GM23338 (cell line): Measurements from ENCODE around the gene FBLN5. TPM values are rescaled to one million over a fixed set of nuclear protein-coding genes. Genes with fewer than 3 reads are reported as not detected.

Source experiments
- ATAC-seq: fragments of 200-7000 bp; cut with Tn5 transposase; 3 replicates; pipeline ENCODE4 v1.9.1; 2020
- DNase-seq: peaks from one replicate; pipeline ENCODE4 v3.0.0-alpha.2; 2015; ENCODE audit warnings: low spot score
- H2AFZ ChIP-seq: fragments of 200-600 bp; sonication (generic); 2 replicates; pipeline ENCODE4 v1.8.0; 2016; ENCODE audit warnings: antibody characterized with exemption, mild to moderate bottlenecking, moderate library complexity
- H3F3A ChIP-seq: fragments of 200-600 bp; sonication (generic); replicated peaks from 2 replicates; pipeline ENCODE4 v1.8.0; 2017; ENCODE audit warnings: antibody characterized with exemption, mixed run types, low read depth
- H3K27ac ChIP-seq: fragments of 200-600 bp; sonication (generic); 2 replicates; pipeline ENCODE4 v1.6.1; 2016; ENCODE audit warnings: low read depth
- H3K27me3 ChIP-seq: fragments of 200-600 bp; sonication (generic); 2 replicates; pipeline ENCODE4 v1.8.0; 2016; ENCODE audit warnings: mild to moderate bottlenecking, mixed run types, moderate library complexity; ENCODE audit not compliant: insufficient read depth
- H3K36me3 ChIP-seq: fragments of 200-600 bp; sonication (generic); 2 replicates; pipeline ENCODE4 v1.8.0; 2016; ENCODE audit warnings: mild to moderate bottlenecking; ENCODE audit not compliant: insufficient read depth
- H3K4me1 ChIP-seq: fragments of 200-600 bp; sonication (generic); 2 replicates; pipeline ENCODE4 v1.8.0; 2016; ENCODE audit warnings: mild to moderate bottlenecking, moderate library complexity; ENCODE audit not compliant: insufficient read depth
- H3K4me2 ChIP-seq: fragments of 200-600 bp; sonication (generic); 2 replicates; pipeline ENCODE4 v1.7.1; 2017; ENCODE audit warnings: mixed run types
- H3K4me3 ChIP-seq: fragments of 200-600 bp; sonication (generic); 2 replicates; pipeline ENCODE4 v1.6.1; 2016; ENCODE audit warnings: mixed run types
- H3K79me2 ChIP-seq: fragments of 200-600 bp; sonication (generic); replicated peaks from 2 replicates; pipeline ENCODE4 v1.8.0; 2017; ENCODE audit warnings: mild to moderate bottlenecking; ENCODE audit not compliant: insufficient read depth
- H3K9me2 ChIP-seq: fragments of 200-600 bp; sonication (generic); 2 replicates; pipeline ENCODE4 v1.8.0; 2017; ENCODE audit not compliant: insufficient read depth
- H4K20me1 ChIP-seq: fragments of 200-600 bp; sonication (generic); replicated peaks from 2 replicates; pipeline ENCODE4 v1.8.0; 2017; ENCODE audit warnings: mild to moderate bottlenecking; ENCODE audit not compliant: insufficient read depth
- H3K27ac Mint-ChIP-seq: 2 replicates; pipeline ENCODE4 v1.8.0; 2020; ENCODE audit warnings: inconsistent platforms, mild to moderate bottlenecking, moderate library complexity, mixed read lengths
- H3K27me3 Mint-ChIP-seq: 3 replicates; pipeline ENCODE4 v1.8.0; 2022; ENCODE audit warnings: low read depth, mild to moderate bottlenecking, moderate library complexity, mixed read lengths, inconsistent platforms; ENCODE audit not compliant: insufficient read depth, poor library complexity
- H3K36me3 Mint-ChIP-seq: 3 replicates; pipeline ENCODE4 v1.8.0; 2021; ENCODE audit warnings: low read depth, mild to moderate bottlenecking, inconsistent platforms, moderate library complexity, mixed read lengths
- H3K4me1 Mint-ChIP-seq: 3 replicates; pipeline ENCODE4 v1.8.0; 2020; ENCODE audit warnings: mild to moderate bottlenecking, inconsistent platforms, mixed read lengths
- H3K4me3 Mint-ChIP-seq: 3 replicates; pipeline ENCODE4 v1.8.0; 2021; ENCODE audit warnings: moderate library complexity, mild to moderate bottlenecking, inconsistent platforms, mixed read lengths
- H3K9me3 Mint-ChIP-seq: 3 replicates; pipeline ENCODE4 v1.8.0; 2020; ENCODE audit warnings: moderate library complexity, mild to moderate bottlenecking, inconsistent platforms, mixed read lengths
- JUNB ChIP-seq: IDR thresholded peaks from one replicate; pipeline ENCODE4 v1.6.1; 2016; ENCODE audit warnings: antibody characterized with exemption; ENCODE audit not compliant: unreplicated experiment
- NANOG ChIP-seq: IDR thresholded peaks from 2 replicates; pipeline ENCODE4 v1.6.1; 2016; ENCODE audit warnings: antibody characterized with exemption, borderline replicate concordance
- ZNF462 ChIP-seq: fragments of 250-450 bp; sonication (Bioruptor Pico); IDR thresholded peaks from 2 replicates; pipeline ENCODE4 v1.5.0; 2020; ENCODE audit warnings: mild to moderate bottlenecking, moderate library complexity
- polyA plus RNA-seq: library from polyadenylated mRNA; unstranded; fragments of >200 nt; fragmentation: Nextera tagmentation; extraction: Ambion mirVana; gene quantifications from 2 replicates; pipeline ENCODE4 v1.2.1, GENCODE V29; 2016
- total RNA-seq: library from RNA; depleted of rRNA; stranded (reverse); fragments of >200 nt; shearing (Covaris generic); gene quantifications from 2 replicates; pipeline ENCODE4 v1.2.3, GENCODE V29; 2014

FBLN5 gene
- total and polyA plus RNA-seq, 2 experiments from 2014 or later = 4.3 to 4.9 TPM

GRCh38 chr14:91875525-91876286 is 71.8 kb downstream of the FBLN5 start:
- Mint-ChIP-seq H3K27ac (no peak overlapping the region), H3K9me3 (no peaks in the 10 kb centered on the region), H3K4me3 (no peak overlapping the region), H3K27me3 (peaks cover 2% of the 10 kb centered on the region), H3K36me3 (no peaks in the 10 kb centered on the region), H3K4me1 (peaks cover 7% of the 10 kb centered on the region; the same call in 2 of the 3 replicates)
- Histone ChIP-seq H3K27ac (no peak overlapping the region), H3K9me2 (no peaks in the 10 kb centered on the region), H3K4me2 (no peak overlapping the region), H2AFZ (no peak overlapping the region), H3K36me3 (no peaks in the 10 kb centered on the region), H3K79me2 (no peaks in the 10 kb centered on the region), H3K4me3 (no peak overlapping the region), H3K27me3 (no peaks in the 10 kb centered on the region), H3F3A (no peaks in the 10 kb centered on the region), H3K4me1 (no peaks in the 10 kb centered on the region), H4K20me1 (no peaks in the 10 kb centered on the region)
- TF ChIP-seq JUNB (no peak), ZNF462 (CRISPR knock-in tag) (no peak), NANOG (no peak)
- DNase-seq = no peak
- ATAC-seq = no peak
